OCI-LY1 (cell line): ENCODE results near the gene ING2.

Experiments
- EZH2 ChIP-seq: fragments of 200-600 bp; sonication (generic), shearing (Covaris generic); IDR thresholded peaks from 2 replicates; pipeline ENCODE4 v1.8.0; 2017; ENCODE audit warnings: borderline replicate concordance, mixed run types, mild to moderate bottlenecking, antibody characterized with exemption, low read length, moderate library complexity, mixed read lengths
- TF ChIP-seq, protein P1 (sequence below): fragments of 200-600 bp; sonication (generic), shearing (Covaris generic); IDR thresholded peaks from 2 replicates; pipeline ENCODE4 v1.5.1; 2017; ENCODE audit warnings: mild to moderate bottlenecking, antibody characterized with exemption, low read length, moderate library complexity, mixed read lengths

DNA sequence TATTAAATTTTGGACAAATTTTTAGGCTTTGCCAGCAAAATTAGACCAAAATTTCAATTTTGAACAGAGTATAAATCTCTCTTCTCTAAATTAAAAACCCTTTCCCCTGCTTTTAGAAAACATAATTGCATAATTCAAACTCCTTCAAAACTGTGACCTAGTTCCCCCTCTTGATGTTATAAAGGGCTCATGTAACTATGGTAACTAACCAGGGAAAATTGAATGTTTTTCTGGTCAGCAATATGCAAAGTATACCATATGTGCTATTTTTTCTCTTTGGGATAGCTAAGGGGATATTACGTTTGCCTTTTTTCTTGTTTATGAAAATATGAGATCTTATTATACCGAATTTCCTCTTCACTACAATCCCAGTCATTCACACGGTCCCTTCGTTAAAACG is 5.1 kb upstream of the ING2 start:
- TF ChIP-seq, protein P1, sequence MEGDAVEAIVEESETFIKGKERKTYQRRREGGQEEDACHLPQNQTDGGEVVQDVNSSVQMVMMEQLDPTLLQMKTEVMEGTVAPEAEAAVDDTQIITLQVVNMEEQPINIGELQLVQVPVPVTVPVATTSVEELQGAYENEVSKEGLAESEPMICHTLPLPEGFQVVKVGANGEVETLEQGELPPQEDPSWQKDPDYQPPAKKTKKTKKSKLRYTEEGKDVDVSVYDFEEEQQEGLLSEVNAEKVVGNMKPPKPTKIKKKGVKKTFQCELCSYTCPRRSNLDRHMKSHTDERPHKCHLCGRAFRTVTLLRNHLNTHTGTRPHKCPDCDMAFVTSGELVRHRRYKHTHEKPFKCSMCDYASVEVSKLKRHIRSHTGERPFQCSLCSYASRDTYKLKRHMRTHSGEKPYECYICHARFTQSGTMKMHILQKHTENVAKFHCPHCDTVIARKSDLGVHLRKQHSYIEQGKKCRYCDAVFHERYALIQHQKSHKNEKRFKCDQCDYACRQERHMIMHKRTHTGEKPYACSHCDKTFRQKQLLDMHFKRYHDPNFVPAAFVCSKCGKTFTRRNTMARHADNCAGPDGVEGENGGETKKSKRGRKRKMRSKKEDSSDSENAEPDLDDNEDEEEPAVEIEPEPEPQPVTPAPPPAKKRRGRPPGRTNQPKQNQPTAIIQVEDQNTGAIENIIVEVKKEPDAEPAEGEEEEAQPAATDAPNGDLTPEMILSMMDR, result no peak
- no peak for TF ChIP-seq EZH2
